A673 (cell line): ENCODE results near the gene TRIM41. TPM values are rescaled to one million over a fixed set of nuclear protein-coding genes. Genes with fewer than 3 reads are reported as not detected.
"Not testable (repeated sequence)": the region's sequence is repeated elsewhere in the genome, so short reads cannot be mapped to it uniquely, and the experiment has no call there.

Source experiments
- BruUV-seq: library from RNA; stranded (reverse); fragments of 400-500 nt; replicated peaks from 2 replicates; lab custom pipeline; 2021; lab: Mats Ljungman, UMichigan
- CTCF ChIA-PET: fragments of 300-600 bp; sonication (Branson Sonifier 250); formaldehyde crosslinking; loops from one replicate; lab custom pipeline; 2022; ENCODE audit warnings: antibody characterized with exemption; lab: Charles Lee
- POLR2A ChIA-PET: fragments of 300-600 bp; sonication (Branson Sonifier 250); formaldehyde crosslinking; loops from one replicate; lab custom pipeline; 2022; ENCODE audit warnings: antibody characterized with exemption; ENCODE audit not compliant: low non-redundant PET; lab: Charles Lee
- DNase-seq: peaks from one replicate; pipeline ENCODE4 v3.0.0-alpha.2; 2015; ENCODE audit warnings: low spot score
- H3K27ac ChIP-seq: fragments of 200-600 bp; sonication (generic); 2 replicates; pipeline ENCODE4 v1.5.1; 2016; ENCODE audit warnings: mixed run types, low read depth, mild to moderate bottlenecking, mixed read lengths, antibody characterized with exemption, low read length; ENCODE audit not compliant: poor library complexity, severe bottlenecking
- H3K27me3 ChIP-seq: fragments of 200-600 bp; sonication (generic); replicated peaks from 2 replicates; pipeline ENCODE4 v1.6.1; 2017; ENCODE audit warnings: mixed run types, low read depth, mild to moderate bottlenecking, mixed read lengths, antibody characterized with exemption, low read length; ENCODE audit not compliant: insufficient read depth, poor library complexity
- H3K36me3 ChIP-seq: fragments of 200-600 bp; sonication (generic); 2 replicates; pipeline ENCODE4 v1.6.1; 2016; ENCODE audit warnings: mixed run types, mild to moderate bottlenecking, mixed read lengths, antibody characterized with exemption, low read length; ENCODE audit not compliant: insufficient read depth, poor library complexity, severe bottlenecking
- H3K4me1 ChIP-seq: fragments of 200-600 bp; sonication (generic); 2 replicates; pipeline ENCODE4 v1.6.1; 2017; ENCODE audit warnings: mixed run types, mild to moderate bottlenecking, mixed read lengths, antibody characterized with exemption, low read length; ENCODE audit not compliant: insufficient read depth, poor library complexity, severe bottlenecking
- H3K4me3 ChIP-seq: fragments of 200-600 bp; sonication (generic); 2 replicates; pipeline ENCODE4 v1.5.1; 2016; ENCODE audit warnings: low read depth, mixed run types, mild to moderate bottlenecking, mixed read lengths, low read length; ENCODE audit not compliant: poor library complexity, severe bottlenecking
- H3K9me3 ChIP-seq: fragments of 200-600 bp; sonication (generic); 2 replicates; pipeline ENCODE4 v1.6.1; 2016; ENCODE audit warnings: mixed run types, low read depth, mild to moderate bottlenecking, mixed read lengths, antibody characterized with exemption, low read length; ENCODE audit not compliant: poor library complexity, severe bottlenecking
- CTCF ChIP-seq: fragments of 300-800, 200-600 bp; sonication (generic); conservative IDR thresholded peaks from 2 replicates; pipeline ENCODE4 v1.5.1; 2017; ENCODE audit warnings: low read depth, mild to moderate bottlenecking, antibody characterized with exemption, low read length, moderate library complexity, mixed read lengths
- EZH2 ChIP-seq: fragments of 200-600 bp; sonication (generic); IDR thresholded peaks from 2 replicates; pipeline ENCODE4 v1.6.1; 2017; ENCODE audit warnings: borderline replicate concordance, low read depth, mild to moderate bottlenecking, mixed read lengths, antibody characterized with exemption, low read length; ENCODE audit not compliant: poor library complexity, severe bottlenecking
- intact Hi-C: fragments of 100-400 bp; cut with micrococcal nuclease; formaldehyde crosslinking; loops from one replicate; pipeline ENCODE4 v1.10.0; 2022; ENCODE audit not compliant: unreplicated experiment
- total RNA-seq: library from RNA; stranded (reverse); gene quantifications from 2 replicates; pipeline ENCODE4 v1.2.3, GENCODE V29; 2021

Gene TRIM41
- total RNA-seq, 1 experiment from 2014 or later, result 24.6 TPM

- intact Hi-C loops, result no loop called here
- no peaks in the 10 kb centered on the region for H3K9me3 ChIP-seq
- H3K36me3 ChIP-seq, result peaks cover 7% of the 10 kb centered on the region
- no peak overlapping the region for H3K27ac ChIP-seq
- no peaks in the 10 kb centered on the region for H3K4me1 ChIP-seq
- DNase-seq, result no peak
- TF ChIP-seq CTCF (no peak), EZH2 (no peak)
- no TSS peak for BruUV-seq
- H3K27me3 ChIP-seq, result no peaks in the 10 kb centered on the region
- ChIA-PET CTCF (no interaction called here), POLR2A (no interaction called here)
- H3K4me3 ChIP-seq, result no peak overlapping the region
Observed at GRCh38 chr5:181265092-181265671, 42.1 kb downstream of the TRIM41 start.

GRCh38 chr5:181267291-181267904, 44.3 kb downstream of the TRIM41 start:
- BruUV-seq, intact Hi-C loops, H3K36me3 ChIP-seq, H3K9me3 ChIP-seq, CTCF ChIA-PET, H3K27me3 ChIP-seq, H3K27ac ChIP-seq, DNase-seq, H3K4me3 ChIP-seq, POLR2A ChIA-PET, H3K4me1 ChIP-seq: not testable (repeated sequence)

GRCh38 chr5:181267907-181268306, 44.8 kb downstream of the TRIM41 start:
- POLR2A ChIA-PET, BruUV-seq, H3K36me3 ChIP-seq, CTCF ChIA-PET, H3K9me3 ChIP-seq, H3K4me1 ChIP-seq, H3K4me3 ChIP-seq, H3K27me3 ChIP-seq, H3K27ac ChIP-seq, DNase-seq, intact Hi-C loops: not testable (repeated sequence)

GRCh38 chr5:181271081-181271480, 48.0 kb downstream of the TRIM41 start:
- no peaks in the 10 kb centered on the region for H3K27me3 ChIP-seq
- DNase-seq, result no peak
- H3K4me3 ChIP-seq, result no peak overlapping the region
- ChIA-PET CTCF (no interaction called here), POLR2A (no interaction called here)
- H3K36me3 ChIP-seq, result no peaks in the 10 kb centered on the region
- no peaks in the 10 kb centered on the region for H3K4me1 ChIP-seq
- TF ChIP-seq CTCF (no peak), EZH2 (no peak)
- no peak overlapping the region for H3K27ac ChIP-seq
- intact Hi-C loops, result no loop called here
- H3K9me3 ChIP-seq, result no peaks in the 10 kb centered on the region
- BruUV-seq, result no TSS peak

GRCh38 chr5:181273433-181273744, 50.3 kb downstream of the TRIM41 start:
- CTCF ChIA-PET, intact Hi-C loops, DNase-seq: not testable (repeated sequence)

More at GRCh38 chr5:181273433-181273744, 50.3 kb downstream of the TRIM41 start:
- H3K4me3 ChIP-seq, POLR2A ChIA-PET, H3K27me3 ChIP-seq, H3K36me3 ChIP-seq, H3K27ac ChIP-seq, H3K4me1 ChIP-seq, H3K9me3 ChIP-seq, BruUV-seq: not testable (repeated sequence)
